SK-N-SH (cell line): ENCODE data around the gene SH2B3. TPM values are rescaled to one million over a fixed set of nuclear protein-coding genes. Genes with fewer than 3 reads are reported as not detected.

ENCODE experiments used
- CTCF ChIA-PET: fragments of 300-600, 350-600 bp; formaldehyde crosslinking; extraction: SDS; loops from one replicate; lab custom pipeline; 2021; lab: Yijun Ruan, JAX
- POLR2A ChIA-PET: fragments of 350-600 bp; sonication (Branson Sonifier 250); formaldehyde crosslinking; extraction: SDS; loops from one replicate; lab custom pipeline; 2020; ENCODE audit warnings: antibody characterized with exemption, inconsistent platforms; lab: Yijun Ruan, JAX
- DNase-seq: peaks from one replicate; pipeline ENCODE4 v3.0.0; 2012
- H2AFZ ChIP-seq: fragments of 200-600 bp; sonication (generic); 2 replicates; pipeline ENCODE4 v1.8.1; 2016; ENCODE audit warnings: antibody characterized with exemption, mild to moderate bottlenecking, low read depth
- H3F3A ChIP-seq: fragments of 200-600 bp; sonication (generic); replicated peaks from 2 replicates; pipeline ENCODE3; 2016; ENCODE audit warnings: antibody characterized with exemption, mild to moderate bottlenecking; ENCODE audit not compliant: insufficient read depth
- H3K27ac ChIP-seq, 2 experiments: fragments of 200-500 bp in 1 of 2; fragments of 200-600 bp in 1 of 2; sonication (Bioruptor generic) in 1 of 2; sonication (generic), shearing (Covaris generic) in 1 of 2; 2 replicates each; pipeline versions ENCODE4 v1.5.1 to v1.6.1; 2014 to 2016; ENCODE audit warnings: low read depth in 2 of 2, inconsistent platforms in 1 of 2, low read length in 1 of 2, mild to moderate bottlenecking in 1 of 2, mixed read lengths in 1 of 2
- H3K27me3 ChIP-seq: fragments of 200-600 bp; sonication (generic), shearing (Covaris generic); 2 replicates; pipeline ENCODE4 v1.6.1; 2016; ENCODE audit warnings: mixed run types; ENCODE audit not compliant: insufficient read depth
- H3K36me3 ChIP-seq, 2 experiments: fragments of 200-500 bp in 1 of 2; fragments of 200-600 bp in 1 of 2; sonication (Bioruptor generic) in 1 of 2; sonication (generic) in 1 of 2; replicated peaks in 1 of 2; 2 replicates each; pipeline versions ENCODE3 to v1.5.1; 2014 to 2016; ENCODE audit warnings: low read length in 1 of 2, mild to moderate bottlenecking in 1 of 2; ENCODE audit not compliant: insufficient read depth in 2 of 2, control insufficient read depth in 1 of 2
- H3K4me1 ChIP-seq, 2 experiments: fragments of 200-500 bp in 1 of 2; fragments of 200-600 bp in 1 of 2; sonication (Bioruptor generic) in 1 of 2; sonication (generic), shearing (Covaris generic) in 1 of 2; 2 replicates each; pipeline versions ENCODE4 v1.5.1 to v1.6.1; 2014 to 2016; ENCODE audit warnings: low read depth in 1 of 2, low read length in 1 of 2, mixed run types in 1 of 2; ENCODE audit not compliant: insufficient read depth in 2 of 2, control insufficient read depth in 1 of 2
- H3K4me2 ChIP-seq: fragments of 200-600 bp; sonication (generic), shearing (Covaris generic); 2 replicates; pipeline ENCODE4 v1.6.1; 2017; ENCODE audit warnings: mixed run types
- H3K4me3 ChIP-seq, 2 experiments: fragments of 200-500 bp in 1 of 2; fragments of 200-600 bp in 1 of 2; sonication (Bioruptor generic) in 1 of 2; sonication (generic), shearing (Covaris generic) in 1 of 2; 2 replicates each; pipeline versions ENCODE4 v1.5.1 to v1.8.1; 2014 to 2016; ENCODE audit warnings: low read depth in 2 of 2, inconsistent platforms in 1 of 2, low read length in 1 of 2, mild to moderate bottlenecking in 1 of 2, mixed read lengths in 1 of 2, moderate library complexity in 1 of 2
- H3K79me2 ChIP-seq: fragments of 200-600 bp; sonication (generic); 2 replicates; pipeline ENCODE4 v1.8.1; 2017; ENCODE audit warnings: mild to moderate bottlenecking; ENCODE audit not compliant: insufficient read depth
- H3K9ac ChIP-seq: fragments of 200-600 bp; sonication (generic); 2 replicates; pipeline ENCODE4 v1.6.1; 2017; ENCODE audit warnings: mixed run types
- H3K9me2 ChIP-seq: fragments of 200-600 bp; sonication (generic); 2 replicates; pipeline ENCODE4 v1.6.1; 2017; ENCODE audit warnings: mixed run types
- H3K9me3 ChIP-seq: fragments of 200-600 bp; sonication (generic); 2 replicates; pipeline ENCODE4 v1.6.1; 2017; ENCODE audit warnings: mixed run types, mild to moderate bottlenecking, moderate library complexity
- H4K20me1 ChIP-seq: fragments of 200-600 bp; sonication (generic); 2 replicates; pipeline ENCODE4 v1.6.1; 2017; ENCODE audit warnings: mild to moderate bottlenecking, mixed run types; ENCODE audit not compliant: insufficient read depth
- ELF1 ChIP-seq: IDR thresholded peaks from 2 replicates; pipeline ENCODE4 v1.4.0; 2012
- FOSL2 ChIP-seq: IDR thresholded peaks from 2 replicates; pipeline ENCODE4 v1.4.0; 2012; ENCODE audit warnings: low read depth, mild to moderate bottlenecking, moderate library complexity, borderline replicate concordance
- FOXJ3 ChIP-seq: sonication (generic); formaldehyde crosslinking; IDR thresholded peaks from 2 replicates; pipeline ENCODE4 v1.5.1; 2020; ENCODE audit warnings: mild to moderate bottlenecking, missing genetic modification reagents
- FOXM1 ChIP-seq: IDR thresholded peaks from 2 replicates; pipeline ENCODE4 v1.4.0; 2012; ENCODE audit warnings: low read depth, mild to moderate bottlenecking
- GABPA ChIP-seq: IDR thresholded peaks from 2 replicates; pipeline ENCODE4 v1.4.0; 2012; ENCODE audit warnings: low read depth, mild to moderate bottlenecking
- GATA2 ChIP-seq: sonication (generic); formaldehyde crosslinking; IDR thresholded peaks from 2 replicates; pipeline ENCODE4 v1.5.0; 2020; ENCODE audit warnings: mild to moderate bottlenecking, missing genetic modification reagents
- MAX ChIP-seq: IDR thresholded peaks from 2 replicates; pipeline ENCODE4 v1.4.0; 2012; ENCODE audit warnings: low read depth
- MEF2A ChIP-seq: IDR thresholded peaks from 2 replicates; pipeline ENCODE4 v1.4.0; 2012; ENCODE audit warnings: low read depth, borderline replicate concordance
- MXI1 ChIP-seq: IDR thresholded peaks from 2 replicates; pipeline ENCODE4 v1.6.1; 2012; ENCODE audit warnings: mild to moderate bottlenecking, low read depth, low read length, improper control_type of control experiment
- NFIC ChIP-seq: IDR thresholded peaks from 2 replicates; pipeline ENCODE4 v1.4.0; 2012; ENCODE audit warnings: borderline replicate concordance
- PBX3 ChIP-seq: IDR thresholded peaks from 2 replicates; pipeline ENCODE4; 2012
- RAD21 ChIP-seq: IDR thresholded peaks from 2 replicates; pipeline ENCODE4 v1.6.1; 2012; ENCODE audit warnings: mild to moderate bottlenecking, low read length
- SIN3A ChIP-seq: IDR thresholded peaks from 2 replicates; pipeline ENCODE4 v1.6.1; 2012; ENCODE audit warnings: low read depth, mild to moderate bottlenecking, low read length, moderate library complexity, borderline replicate concordance
- TEAD4 ChIP-seq: IDR thresholded peaks from 2 replicates; pipeline ENCODE4 v1.4.0; 2012; ENCODE audit warnings: mild to moderate bottlenecking, borderline replicate concordance; ENCODE audit not compliant: insufficient read depth
- USF1 ChIP-seq: IDR thresholded peaks from 2 replicates; pipeline ENCODE4 v1.4.0; 2012; ENCODE audit warnings: low read depth, borderline replicate concordance
- YY1 ChIP-seq: IDR thresholded peaks from 2 replicates; pipeline ENCODE4 v1.4.0; 2012; ENCODE audit warnings: low read depth, mild to moderate bottlenecking
- WGBS: methylation state at CpG from one replicate; pipeline ENCODE4 v1.1.6; 2017; ENCODE audit warnings: low lambda C conversion rate; 5-methylcytosine and 5-hydroxymethylcytosine counted together
- polyA plus RNA-seq, 3 experiments: library from polyadenylated mRNA; depleted of rRNA; stranded (reverse); fragments of >200 nt; gene quantifications; 2 replicates each; pipeline ENCODE4 v1.2.3, GENCODE V29; 2012

Gene SH2B3
- polyA plus RNA-seq, 1 of the 3 experiments (the other 2 are of a cell fraction) = 15.6 TPM

- ChIA-PET POLR2A (no interaction called here), CTCF (interaction anchor here (0.7 to 4.5 kb wide), 6 partner anchors 10 to 49 kb away, joined by 3 to 23 read pairs (median 4); no protein-coding TSS in a partner anchor)
- DNase-seq = no peak
- peaks cover 26% of the 10 kb centered on the region for H3F3A ChIP-seq
- WGBS = 89% methylated on average over 3 of the region's 3 CpGs
- peaks cover 99% of the 10 kb centered on the region for H4K20me1 ChIP-seq
- H3K79me2 ChIP-seq = peaks cover 100% of the 10 kb centered on the region
- H3K4me2 ChIP-seq = no peak overlapping the region
- no peaks in the 10 kb centered on the region for H3K9me3 ChIP-seq
- no peak overlapping the region for H3K4me3 ChIP-seq
- peak overlapping the region; percentile 40 to 50; a peak in 2 of 4 replicates for H3K27ac ChIP-seq
- H3K9ac ChIP-seq = no peak overlapping the region
- no peaks in the 10 kb centered on the region for H3K27me3 ChIP-seq
- peaks cover 0 to 4% of the 10 kb centered on the region in 2 experiments for H3K36me3 ChIP-seq
- H3K4me1 ChIP-seq = peaks cover 36 to 61% of the 10 kb centered on the region in 2 experiments
- H3K9me2 ChIP-seq = no peaks in the 10 kb centered on the region
- no peak overlapping the region for H2AFZ ChIP-seq
- TF ChIP-seq USF1 (no peak), GABPA (no peak), PBX3 (no peak), ELF1 (no peak), TEAD4 (no peak), MXI1 (no peak), YY1 (no peak), MEF2A (no peak), MAX (no peak), SIN3A (no peak), GATA2 (CRISPR knock-in tag) (no peak), FOXJ3 (no peak), RAD21 (no peak), FOSL2 (no peak)
Observed at GRCh38 chr12:111434049-111434448, 28.3 kb downstream of the SH2B3 start.

GRCh38 chr12:111434680-111435338 lies 29.1 kb downstream of the SH2B3 start:
- Histone ChIP-seq H3K9ac (no peak overlapping the region), H3K27me3 (no peaks in the 10 kb centered on the region), H3K4me2 (peak overlapping the region; percentile 25; the same call in 1 of the 2 replicates), H3K4me3 (no peak overlapping the region), H3K36me3 (peaks cover 0 to 4% of the 10 kb centered on the region in 2 experiments), H3K9me2 (no peaks in the 10 kb centered on the region), H3K79me2 (peaks cover 100% of the 10 kb centered on the region), H3K27ac (peak overlapping the region; percentile 40 to 50; a peak in 3 of 4 replicates), H3K4me1 (peaks cover 30 to 61% of the 10 kb centered on the region in 2 experiments), H4K20me1 (peaks cover 99% of the 10 kb centered on the region), H3F3A (peaks cover 31% of the 10 kb centered on the region), H2AFZ (no peak overlapping the region), H3K9me3 (no peaks in the 10 kb centered on the region)
- ChIA-PET POLR2A (interaction anchor here (0.6 to 0.7 kb wide), 2 partner anchors 15 to 1705 kb away, joined by 3 read pairs; no protein-coding TSS in a partner anchor), CTCF (interaction anchor here (0.7 to 4.5 kb wide), 7 partner anchors 9 to 48 kb away, joined by 3 to 23 read pairs (median 3); no protein-coding TSS in a partner anchor)
- WGBS = 69% methylated on average over 16 of the region's 18 CpGs
- no peak for DNase-seq
- no peak for TF ChIP-seq FOXM1
- TF ChIP-seq NFIC = peak; percentile 44; the same call in 1 of the 2 replicates
- TF ChIP-seq USF1 = no peak
- peak; percentile 12; the same call in 1 of the 2 replicates for TF ChIP-seq FOSL2
- no peak for TF ChIP-seq MAX
